HepG2 (cell line): Measurements from ENCODE around the gene CST4.

Experiments used
- ATF7 ChIP-seq, 2 experiments: fragments of 450-650 bp in 1 of 2; sonication (generic) in 1 of 2; formaldehyde crosslinking in 1 of 2; IDR thresholded peaks; 2 replicates each; pipeline versions ENCODE4 v1.4.0 to v1.6.1; 2016 to 2020; ENCODE audit warnings: antibody characterized with exemption in 1 of 2, mild to moderate bottlenecking in 1 of 2, missing genetic modification reagents in 1 of 2
- CHD2 ChIP-seq: IDR thresholded peaks from 2 replicates; pipeline ENCODE4 v1.6.1; 2011; ENCODE audit warnings: low read depth, low read length, improper control_type of control experiment
- EED ChIP-seq: sonication (generic); formaldehyde crosslinking; IDR thresholded peaks from 2 replicates; pipeline ENCODE4 v1.5.0; 2020; ENCODE audit warnings: mild to moderate bottlenecking, missing genetic modification reagents
- ELF1 ChIP-seq: sonication (generic); formaldehyde crosslinking; IDR thresholded peaks from 2 replicates; pipeline ENCODE4 v1.4.0; 2020; ENCODE audit warnings: missing genetic modification reagents
- POLR2AphosphoS5 ChIP-seq: IDR thresholded peaks from 2 replicates; pipeline ENCODE4 v1.6.1; 2012; ENCODE audit warnings: low read depth, low read length
- ZFP1 ChIP-seq: IDR thresholded peaks from 2 replicates; pipeline ENCODE4 v1.6.1; 2016
- ZNF354B ChIP-seq: sonication (generic); formaldehyde crosslinking; IDR thresholded peaks from 2 replicates; pipeline ENCODE4 v1.8.0; 2022; ENCODE audit warnings: mild to moderate bottlenecking, missing genetic modification reagents
- TF ChIP-seq, protein P1 (sequence below): IDR thresholded peaks from 2 replicates; pipeline ENCODE4 v1.6.1; 2012; ENCODE audit warnings: inconsistent platforms
- TF ChIP-seq, protein P2 (sequence below): IDR thresholded peaks from 2 replicates; pipeline ENCODE4 v1.6.1; 2016; ENCODE audit warnings: mild to moderate bottlenecking, missing biosample characterization, missing genetic modification reagents
- TF ChIP-seq, protein P3 (sequence below): sonication (generic); formaldehyde crosslinking; IDR thresholded peaks from 2 replicates; pipeline ENCODE4 v1.4.0; 2020; ENCODE audit warnings: mild to moderate bottlenecking, missing genetic modification reagents
- TF ChIP-seq, protein P4 (sequence below): sonication (generic); formaldehyde crosslinking; IDR thresholded peaks from 2 replicates; pipeline ENCODE4 v1.5.0; 2020; ENCODE audit warnings: mild to moderate bottlenecking, missing genetic modification reagents, moderate library complexity
- TF ChIP-seq, protein P5 (sequence below): sonication (generic); formaldehyde crosslinking; IDR thresholded peaks from 2 replicates; pipeline ENCODE4 v1.4.0; 2020; ENCODE audit warnings: missing genetic modification reagents

DNA sequence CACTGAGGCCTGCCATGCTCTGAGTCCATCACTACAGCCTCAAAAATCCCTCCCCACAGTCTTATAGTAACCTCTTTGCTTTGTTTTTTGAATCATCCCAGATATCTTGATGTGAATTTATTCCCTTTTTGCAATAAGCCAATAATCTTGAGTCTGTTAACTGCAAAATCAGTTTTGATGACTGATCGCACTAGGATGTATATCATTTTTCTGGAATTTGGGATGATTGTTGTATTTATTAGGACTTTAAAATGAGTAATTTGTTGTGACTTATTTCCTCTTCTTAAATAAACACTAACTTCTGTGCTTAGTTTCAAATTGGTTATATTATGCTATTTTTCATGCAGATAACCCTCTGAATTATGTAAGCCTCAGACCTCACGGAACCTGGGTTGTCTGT lies 5.6 kb downstream of the CST4 start:
- TF ChIP-seq POLR2AphosphoS5 = no peak
- TF ChIP-seq ZNF354B = no peak
- TF ChIP-seq ELF1 = no peak
- TF ChIP-seq ZFP1 (CRISPR knock-in tag) = no peak
- TF ChIP-seq, protein P1, sequence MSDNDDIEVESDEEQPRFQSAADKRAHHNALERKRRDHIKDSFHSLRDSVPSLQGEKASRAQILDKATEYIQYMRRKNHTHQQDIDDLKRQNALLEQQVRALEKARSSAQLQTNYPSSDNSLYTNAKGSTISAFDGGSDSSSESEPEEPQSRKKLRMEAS = no peak
- TF ChIP-seq ATF7 (IDR thresholded peaks at IDR 0.05) = no peak
- TF ChIP-seq ATF7 (CRISPR knock-in tag; IDR thresholded peaks at IDR 0.05) = no peak
- TF ChIP-seq, protein P2, sequence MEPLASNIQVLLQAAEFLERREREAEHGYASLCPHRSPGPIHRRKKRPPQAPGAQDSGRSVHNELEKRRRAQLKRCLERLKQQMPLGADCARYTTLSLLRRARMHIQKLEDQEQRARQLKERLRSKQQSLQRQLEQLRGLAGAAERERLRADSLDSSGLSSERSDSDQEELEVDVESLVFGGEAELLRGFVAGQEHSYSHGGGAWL = no peak
- no peak for TF ChIP-seq EED (CRISPR knock-in tag)
- TF ChIP-seq, protein P3, sequence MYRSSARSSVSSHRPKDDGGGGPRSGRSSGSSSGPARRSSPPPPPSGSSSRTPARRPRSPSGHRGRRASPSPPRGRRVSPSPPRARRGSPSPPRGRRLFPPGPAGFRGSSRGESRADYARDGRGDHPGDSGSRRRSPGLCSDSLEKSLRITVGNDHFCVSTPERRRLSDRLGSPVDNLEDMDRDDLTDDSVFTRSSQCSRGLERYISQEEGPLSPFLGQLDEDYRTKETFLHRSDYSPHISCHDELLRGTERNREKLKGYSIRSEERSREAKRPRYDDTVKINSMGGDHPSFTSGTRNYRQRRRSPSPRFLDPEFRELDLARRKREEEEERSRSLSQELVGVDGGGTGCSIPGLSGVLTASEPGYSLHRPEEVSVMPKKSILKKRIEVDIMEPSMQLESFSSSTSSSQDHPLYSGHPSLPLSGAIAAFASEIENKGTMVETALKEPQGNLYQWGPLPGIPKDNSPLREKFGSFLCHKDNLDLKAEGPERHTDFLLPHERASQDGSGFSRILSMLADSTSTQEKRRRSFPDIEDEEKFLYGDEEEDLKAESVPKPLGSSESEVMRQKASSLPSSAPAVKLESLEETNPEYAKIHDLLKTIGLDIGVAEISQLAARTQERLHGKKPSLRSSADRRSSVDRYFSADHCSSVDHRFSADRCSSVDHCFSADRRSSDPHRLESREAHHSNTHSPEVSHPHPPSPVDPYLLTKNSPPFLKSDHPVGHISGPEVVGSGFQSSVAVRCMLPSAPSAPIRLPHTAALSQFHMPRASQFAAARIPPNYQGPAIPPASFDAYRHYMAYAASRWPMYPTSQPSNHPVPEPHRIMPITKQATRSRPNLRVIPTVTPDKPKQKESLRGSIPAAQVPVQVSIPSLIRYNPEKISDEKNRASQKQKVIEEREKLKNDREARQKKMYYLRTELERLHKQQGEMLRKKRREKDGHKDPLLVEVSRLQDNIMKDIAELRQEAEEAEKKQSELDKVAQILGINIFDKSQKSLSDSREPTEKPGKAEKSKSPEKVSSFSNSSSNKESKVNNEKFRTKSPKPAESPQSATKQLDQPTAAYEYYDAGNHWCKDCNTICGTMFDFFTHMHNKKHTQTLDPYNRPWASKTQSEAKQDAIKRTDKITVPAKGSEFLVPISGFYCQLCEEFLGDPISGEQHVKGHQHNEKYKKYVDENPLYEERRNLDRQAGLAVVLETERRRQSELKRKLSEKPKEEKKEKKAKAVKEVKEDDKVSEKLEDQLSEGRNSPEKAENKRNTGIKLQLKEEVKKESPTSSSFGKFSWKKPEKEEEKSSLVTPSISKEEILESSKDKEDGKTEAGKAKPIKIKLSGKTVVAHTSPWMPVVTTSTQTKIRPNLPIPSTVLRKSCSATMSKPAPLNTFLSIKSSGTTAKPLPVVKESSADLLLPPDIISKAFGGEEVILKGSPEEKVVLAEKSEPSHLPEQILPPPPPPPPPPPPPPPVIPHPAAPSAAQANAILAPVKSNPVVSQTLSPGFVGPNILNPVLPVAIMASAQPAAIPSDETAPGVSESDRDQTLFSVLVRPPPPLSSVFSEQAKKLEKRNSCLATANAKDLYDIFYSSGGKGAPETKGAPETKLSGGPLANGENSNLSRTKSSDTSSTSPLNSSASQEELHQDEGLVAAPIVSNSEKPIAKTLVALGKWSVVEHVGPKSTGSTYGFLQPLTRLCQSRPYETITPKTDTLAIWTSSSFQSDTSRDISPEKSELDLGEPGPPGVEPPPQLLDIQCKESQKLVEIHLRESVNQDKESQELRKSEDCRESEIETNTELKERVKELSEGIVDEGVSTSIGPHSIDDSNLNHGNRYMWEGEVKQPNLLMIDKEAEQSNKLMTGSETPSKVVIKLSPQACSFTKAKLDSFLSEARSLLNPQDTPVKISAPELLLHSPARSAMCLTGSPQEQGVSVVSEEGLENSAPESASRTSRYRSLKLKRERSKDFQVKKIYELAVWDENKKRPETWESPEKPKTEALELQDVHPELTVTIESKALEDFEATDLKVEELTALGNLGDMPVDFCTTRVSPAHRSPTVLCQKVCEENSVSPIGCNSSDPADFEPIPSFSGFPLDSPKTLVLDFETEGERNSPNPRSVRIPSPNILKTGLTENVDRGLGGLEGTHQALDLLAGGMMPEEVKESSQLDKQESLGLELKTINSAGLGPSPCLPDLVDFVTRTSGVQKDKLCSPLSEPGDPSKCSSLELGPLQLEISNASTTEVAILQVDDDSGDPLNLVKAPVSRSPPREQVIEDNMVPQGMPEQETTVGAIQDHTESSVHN (CRISPR knock-in tag) = no peak
- TF ChIP-seq, protein P4, sequence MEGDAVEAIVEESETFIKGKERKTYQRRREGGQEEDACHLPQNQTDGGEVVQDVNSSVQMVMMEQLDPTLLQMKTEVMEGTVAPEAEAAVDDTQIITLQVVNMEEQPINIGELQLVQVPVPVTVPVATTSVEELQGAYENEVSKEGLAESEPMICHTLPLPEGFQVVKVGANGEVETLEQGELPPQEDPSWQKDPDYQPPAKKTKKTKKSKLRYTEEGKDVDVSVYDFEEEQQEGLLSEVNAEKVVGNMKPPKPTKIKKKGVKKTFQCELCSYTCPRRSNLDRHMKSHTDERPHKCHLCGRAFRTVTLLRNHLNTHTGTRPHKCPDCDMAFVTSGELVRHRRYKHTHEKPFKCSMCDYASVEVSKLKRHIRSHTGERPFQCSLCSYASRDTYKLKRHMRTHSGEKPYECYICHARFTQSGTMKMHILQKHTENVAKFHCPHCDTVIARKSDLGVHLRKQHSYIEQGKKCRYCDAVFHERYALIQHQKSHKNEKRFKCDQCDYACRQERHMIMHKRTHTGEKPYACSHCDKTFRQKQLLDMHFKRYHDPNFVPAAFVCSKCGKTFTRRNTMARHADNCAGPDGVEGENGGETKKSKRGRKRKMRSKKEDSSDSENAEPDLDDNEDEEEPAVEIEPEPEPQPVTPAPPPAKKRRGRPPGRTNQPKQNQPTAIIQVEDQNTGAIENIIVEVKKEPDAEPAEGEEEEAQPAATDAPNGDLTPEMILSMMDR = no peak
- TF ChIP-seq CHD2 = no peak
- TF ChIP-seq, protein P5, sequence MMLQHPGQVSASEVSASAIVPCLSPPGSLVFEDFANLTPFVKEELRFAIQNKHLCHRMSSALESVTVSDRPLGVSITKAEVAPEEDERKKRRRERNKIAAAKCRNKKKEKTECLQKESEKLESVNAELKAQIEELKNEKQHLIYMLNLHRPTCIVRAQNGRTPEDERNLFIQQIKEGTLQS (CRISPR knock-in tag) = no peak
